Lower lobe of right lung (tissue), 2 donors: ENCODE data around the gene DHX8. TPM values are rescaled to one million over a fixed set of nuclear protein-coding genes. Genes with fewer than 3 reads are reported as not detected.

Experiments used
- ATAC-seq, 2 donors: fragments of 200-7000 bp; cut with Tn5 transposase; one replicate each; pipeline ENCODE4 v1.9.1; 2020 to 2022; ENCODE audit warnings: mild to moderate bottlenecking in 2 of 2, moderate library complexity in 2 of 2
- DNase-seq: peaks from one replicate; pipeline ENCODE4 v3.0.0-alpha.2; 2020
- H3K27ac ChIP-seq: fragments of 200-600 bp; one replicate; pipeline ENCODE4 v1.8.0; 2022
- H3K27me3 ChIP-seq: fragments of 200-600 bp; one replicate; pipeline ENCODE4 v1.8.0; 2022; ENCODE audit warnings: low read depth
- H3K36me3 ChIP-seq: fragments of 200-600 bp; one replicate; pipeline ENCODE4 v1.8.0; 2022; ENCODE audit warnings: mild to moderate bottlenecking
- H3K4me1 ChIP-seq: fragments of 200-600 bp; one replicate; pipeline ENCODE4 v1.8.0; 2022
- H3K4me3 ChIP-seq: fragments of 200-600 bp; one replicate; pipeline ENCODE4 v1.8.0; 2022; ENCODE audit warnings: mild to moderate bottlenecking
- H3K9me3 ChIP-seq: fragments of 200-600 bp; one replicate; pipeline ENCODE4 v1.8.0; 2022
- CTCF ChIP-seq: fragments of 200-600 bp; IDR thresholded peaks from one replicate; pipeline ENCODE4 v1.8.0; 2022; ENCODE audit warnings: antibody characterized with exemption, mild to moderate bottlenecking
- intact Hi-C: fragments of 100-400 bp; cut with DNase I; formaldehyde crosslinking; loops from one replicate; pipeline ENCODE4 v1.11.0; 2022
- total RNA-seq: library from RNA; stranded (reverse); fragmentation: NEBNext Ultra II Directional; extraction: Animal tissue kit (Norgen Biotek cat#: 25700); gene quantifications from one replicate; pipeline ENCODE4 v1.2.1, GENCODE V29; 2021
- donor health status: DM: no; HTN: yes; CAD: no; lungs with severe emphysema.

Gene DHX8
- total RNA-seq, 1 donor from 2014 or later: 56.7 TPM

GRCh38 chr17:43442711-43443110, 41.1 kb upstream of the DHX8 start:
- ATAC-seq (no peak), DNase-seq (no peak)
- Histone ChIP-seq H3K4me1 (no peaks in the 10 kb centered on the region), H3K4me3 (no peak overlapping the region), H3K36me3 (no peaks in the 10 kb centered on the region), H3K27me3 (no peaks in the 10 kb centered on the region), H3K27ac (no peak overlapping the region), H3K9me3 (no peaks in the 10 kb centered on the region)
- intact Hi-C loops: no loop called here
- no peak for TF ChIP-seq CTCF

- Histone ChIP-seq H3K27me3 (no peaks in the 10 kb centered on the region), H3K4me1 (no peaks in the 10 kb centered on the region), H3K9me3 (no peaks in the 10 kb centered on the region), H3K4me3 (no peak overlapping the region), H3K36me3 (no peaks in the 10 kb centered on the region), H3K27ac (no peak overlapping the region)
- DNase-seq (no peak), ATAC-seq (no peak)
- intact Hi-C loops: no loop called here
- no peak for TF ChIP-seq CTCF
Observed at GRCh38 chr17:43443381-43443780, 40.4 kb upstream of the DHX8 start.

- no peaks in the 10 kb centered on the region for H3K9me3 ChIP-seq
- H3K27ac ChIP-seq: no peak overlapping the region
- no peak for ATAC-seq
- peaks cover 2% of the 10 kb centered on the region for H3K4me1 ChIP-seq
- intact Hi-C loops: no loop called here
- no peak for DNase-seq
- H3K36me3 ChIP-seq: no peaks in the 10 kb centered on the region
- no peaks in the 10 kb centered on the region for H3K27me3 ChIP-seq
- H3K4me3 ChIP-seq: no peak overlapping the region
- no peak for TF ChIP-seq CTCF
Observed at GRCh38 chr17:43444223-43445008, 39.4 kb upstream of the DHX8 start.

GRCh38 chr17:43445009-43445589, 38.7 kb upstream of the DHX8 start:
- intact Hi-C loops: no loop called here
- ATAC-seq (no peak), DNase-seq (no peak)
- no peak for TF ChIP-seq CTCF
- Histone ChIP-seq H3K27ac (no peak overlapping the region), H3K36me3 (no peaks in the 10 kb centered on the region), H3K4me1 (peaks cover 7% of the 10 kb centered on the region), H3K4me3 (no peak overlapping the region), H3K27me3 (no peaks in the 10 kb centered on the region), H3K9me3 (no peaks in the 10 kb centered on the region)

GRCh38 chr17:43446773-43447172, 37.0 kb upstream of the DHX8 start:
- intact Hi-C loops: no loop called here
- H3K4me1 ChIP-seq: peaks cover 7% of the 10 kb centered on the region
- DNase-seq (no peak), ATAC-seq (no peak)
- H3K27me3 ChIP-seq: no peaks in the 10 kb centered on the region
- no peaks in the 10 kb centered on the region for H3K9me3 ChIP-seq
- H3K36me3 ChIP-seq: no peaks in the 10 kb centered on the region
- TF ChIP-seq CTCF: no peak
- H3K27ac ChIP-seq: no peak overlapping the region
- no peak overlapping the region for H3K4me3 ChIP-seq
